H1 (cell line): ENCODE data around the gene GALNT18. TPM values are rescaled to one million over a fixed set of nuclear protein-coding genes. Genes with fewer than 3 reads are reported as not detected.

Experiments used
- CTCF ChIA-PET: fragments of 300-600 bp; sonication (Branson Sonifier 250); formaldehyde crosslinking; loops from one replicate; lab custom pipeline; 2021; ENCODE audit not compliant: partially characterized antibody; lab: Charles Lee
- POLR2A ChIA-PET: fragments of 300-600 bp; sonication (Branson Sonifier 250); formaldehyde crosslinking; loops from one replicate; lab custom pipeline; 2021; ENCODE audit warnings: inconsistent platforms; ENCODE audit not compliant: partially characterized antibody; lab: Charles Lee
- DNase-seq, 2 experiments: peaks; one replicate each; pipeline versions ENCODE4 v3.0.0 to v3.0.0-alpha.2; 2010 to 2022; ENCODE audit warnings: low spot score in 2 of 2, low read depth in 1 of 2, mixed read lengths in 1 of 2
- FAIRE-seq: peaks from 2 replicates; lab custom pipeline; 2011; peaks lifted over from hg19 to GRCh38; lab: Jason Lieb, UNC
- H2AFZ ChIP-seq: 2 replicates; pipeline ENCODE4 v1.8.1; 2012; ENCODE audit warnings: low read length, inconsistent platforms
- H2AK5ac ChIP-seq: 2 replicates; pipeline ENCODE4 v1.6.1; 2013; ENCODE audit warnings: low read depth, low read length
- H2BK120ac ChIP-seq: replicated peaks from 2 replicates; pipeline ENCODE3; 2013; ENCODE audit warnings: low read depth, low read length, inconsistent platforms
- H2BK12ac ChIP-seq: 2 replicates; pipeline ENCODE4 v1.6.1; 2013; ENCODE audit warnings: low read depth, low read length
- H2BK15ac ChIP-seq: 2 replicates; pipeline ENCODE4 v1.6.1; 2013; ENCODE audit warnings: low read length
- H2BK20ac ChIP-seq: 2 replicates; pipeline ENCODE4 v1.6.1; 2013; ENCODE audit warnings: low read length
- H2BK5ac ChIP-seq: 2 replicates; pipeline ENCODE4 v1.6.1; 2013; ENCODE audit warnings: low read depth, low read length
- H3K14ac ChIP-seq: 2 replicates; pipeline ENCODE4 v1.6.1; 2013; ENCODE audit warnings: inconsistent platforms; ENCODE audit not compliant: insufficient read length
- H3K18ac ChIP-seq: 2 replicates; pipeline ENCODE4 v1.6.1; 2013; ENCODE audit warnings: low read length; ENCODE audit errors: extremely low read depth
- H3K23ac ChIP-seq: 2 replicates; pipeline ENCODE4 v1.6.1; 2013; ENCODE audit warnings: inconsistent platforms; ENCODE audit not compliant: insufficient read length
- H3K23me2 ChIP-seq: 2 replicates; pipeline ENCODE4 v1.6.1; 2013; ENCODE audit warnings: low read depth, low read length
- H3K27ac ChIP-seq: 2 replicates; pipeline ENCODE4 v1.6.1; 2011; ENCODE audit warnings: low read depth, low read length, inconsistent platforms
- H3K27me3 ChIP-seq, 4 experiments: replicated peaks in 1 of 4; 1 replicate in 1 of 4; 2 replicates in 3 of 4; pipeline versions ENCODE4 v1.6.1 to v1.8.1; 2011 to 2013; ENCODE audit warnings: low read length in 3 of 4, mild to moderate bottlenecking in 3 of 4, inconsistent platforms in 2 of 4, mixed read lengths in 2 of 4, moderate library complexity in 1 of 4; ENCODE audit not compliant: control insufficient read depth in 3 of 4, insufficient read depth in 3 of 4; ENCODE audit errors: extremely low read depth in 1 of 4
- H3K36me3 ChIP-seq, 4 experiments: 2 replicates each; pipeline versions ENCODE4 v1.6.1 to v1.8.1; 2011 to 2013; ENCODE audit warnings: mild to moderate bottlenecking in 4 of 4, low read length in 3 of 4, moderate library complexity in 2 of 4, control low read depth in 1 of 4, inconsistent platforms in 1 of 4; ENCODE audit not compliant: insufficient read depth in 4 of 4, control insufficient read depth in 2 of 4
- H3K4ac ChIP-seq: replicated peaks from 2 replicates; pipeline ENCODE3; 2013; ENCODE audit warnings: low read length, low read depth, mixed read lengths, inconsistent platforms; ENCODE audit not compliant: insufficient read length
- H3K4me1 ChIP-seq, 4 experiments: replicated peaks in 1 of 4; 1 replicate in 1 of 4; 2 replicates in 3 of 4; pipeline versions ENCODE4 v1.6.1 to v1.8.1; 2011 to 2013; ENCODE audit warnings: low read length in 3 of 4, inconsistent platforms in 2 of 4, mixed read lengths in 1 of 4; ENCODE audit not compliant: insufficient read depth in 4 of 4, control insufficient read depth in 3 of 4
- H3K4me2 ChIP-seq, 2 experiments: 2 replicates each; pipeline versions ENCODE4 v1.6.1 to v1.8.1; 2011 to 2013; ENCODE audit warnings: low read depth in 2 of 2, low read length in 2 of 2, control low read depth in 1 of 2, inconsistent platforms in 1 of 2, mild to moderate bottlenecking in 1 of 2; ENCODE audit not compliant: insufficient read depth in 1 of 2
- H3K4me3 ChIP-seq, 4 experiments: fragments of 200-600, 300-600 bp in 1 of 4; sonication (generic), shearing (Covaris generic), sonication (Bioruptor Twin) in 1 of 4; 2 replicates each; pipeline versions ENCODE4 v1.5.1 to v1.8.1; 2011 to 2016; ENCODE audit warnings: low read length in 4 of 4, low read depth in 3 of 4, control low read depth in 2 of 4, inconsistent platforms in 2 of 4, mild to moderate bottlenecking in 2 of 4, mixed read lengths in 1 of 4, moderate library complexity in 1 of 4; ENCODE audit not compliant: insufficient read depth in 2 of 4; ENCODE audit errors: extremely low read depth in 1 of 4
- H3K56ac ChIP-seq: replicated peaks from 2 replicates; pipeline ENCODE3; 2013; ENCODE audit warnings: low read depth, mild to moderate bottlenecking, mixed read lengths, low read length, inconsistent platforms; ENCODE audit not compliant: insufficient read length
- H3K79me1 ChIP-seq: 2 replicates; pipeline ENCODE4 v1.6.1; 2013; ENCODE audit warnings: low read depth, low read length, control low read depth
- H3K79me2 ChIP-seq, 2 experiments: 2 replicates each; pipeline versions ENCODE4 v1.6.1 to v1.8.1; 2012 to 2013; ENCODE audit warnings: low read length in 2 of 2, mild to moderate bottlenecking in 2 of 2, inconsistent platforms in 1 of 2; ENCODE audit not compliant: insufficient read depth in 2 of 2, control insufficient read depth in 1 of 2
- H3K9ac ChIP-seq, 4 experiments: replicated peaks in 1 of 4; 1 replicate in 1 of 4; 2 replicates in 3 of 4; pipeline versions ENCODE4 v1.6.1 to v1.8.1; 2011 to 2013; ENCODE audit warnings: low read depth in 3 of 4, low read length in 3 of 4, control low read depth in 2 of 4, mild to moderate bottlenecking in 2 of 4, moderate library complexity in 2 of 4, inconsistent platforms in 1 of 4; ENCODE audit errors: extremely low read depth in 1 of 4
- H3K9me3 ChIP-seq, 2 experiments: 2 replicates each; pipeline versions ENCODE4 v1.6.1 to v1.8.1; 2012 to 2013; ENCODE audit warnings: mild to moderate bottlenecking in 2 of 2, moderate library complexity in 2 of 2, control low read depth in 1 of 2, inconsistent platforms in 1 of 2, low read depth in 1 of 2, low read length in 1 of 2, mixed read lengths in 1 of 2; ENCODE audit not compliant: insufficient read depth in 2 of 2
- H4K20me1 ChIP-seq, 2 experiments: replicated peaks in 1 of 2; 2 replicates each; pipeline versions ENCODE3 to v1.8.1; 2011 to 2013; ENCODE audit warnings: inconsistent platforms in 2 of 2, low read length in 2 of 2, mild to moderate bottlenecking in 1 of 2; ENCODE audit not compliant: insufficient read depth in 2 of 2, control insufficient read depth in 1 of 2
- H4K5ac ChIP-seq: 2 replicates; pipeline ENCODE4 v1.6.1; 2013; ENCODE audit warnings: low read length, low read depth, mixed read lengths, inconsistent platforms; ENCODE audit not compliant: insufficient read length
- H4K8ac ChIP-seq: 2 replicates; pipeline ENCODE4 v1.8.0; 2013; ENCODE audit warnings: mild to moderate bottlenecking, moderate library complexity, low read length, inconsistent platforms; ENCODE audit not compliant: insufficient read depth; ENCODE audit errors: extremely low read depth
- H4K91ac ChIP-seq: replicated peaks from 2 replicates; pipeline ENCODE3; 2013; ENCODE audit warnings: low read length, mixed read lengths, inconsistent platforms; ENCODE audit not compliant: insufficient read length
- KDM4A ChIP-seq: IDR thresholded peaks from one replicate; pipeline ENCODE4 v1.7.1; 2012; ENCODE audit warnings: low read depth, mild to moderate bottlenecking, moderate library complexity, low read length, inconsistent platforms; ENCODE audit not compliant: severe bottlenecking
- RXRA ChIP-seq: IDR thresholded peaks from 2 replicates; pipeline ENCODE4 v1.6.1; 2011; ENCODE audit warnings: low read depth, mild to moderate bottlenecking, low read length, moderate library complexity; ENCODE audit not compliant: insufficient read depth
- SIN3A ChIP-seq, 2 experiments: IDR thresholded peaks in 1 of 2; conservative IDR thresholded peaks in 1 of 2; 2 replicates each; pipeline ENCODE4 v1.6.1; 2011 to 2012; ENCODE audit warnings: low read length in 2 of 2, improper control_type of control experiment in 1 of 2, low read depth in 1 of 2, mild to moderate bottlenecking in 1 of 2
- SIX5 ChIP-seq: IDR thresholded peaks from 2 replicates; pipeline ENCODE4 v1.6.1; 2011; ENCODE audit warnings: mild to moderate bottlenecking, low read depth, low read length
- USF2 ChIP-seq: IDR thresholded peaks from 2 replicates; pipeline ENCODE4 v1.6.1; 2011; ENCODE audit warnings: low read length, improper control_type of control experiment
- WGBS, 2 experiments: shearing (Covaris generic) in 1 of 2; methylation state at CpG; one replicate each; pipeline versions ENCODE4 v1.1.6 to v1.1.7; 2013 to 2015; ENCODE audit warnings: low lambda C conversion rate in 2 of 2, mixed read lengths in 2 of 2, inconsistent platforms in 1 of 2, low coverage in 1 of 2, missing lambda C conversion rate in 1 of 2; ENCODE audit not compliant: insufficient replicate concordance in 2 of 2, insufficient coverage in 1 of 2, insufficient read length in 1 of 2; ENCODE audit errors: extremely low coverage in 1 of 2, missing lambda C conversion rate in 1 of 2; 5-methylcytosine and 5-hydroxymethylcytosine counted together
- polyA plus RNA-seq, 7 experiments: library from polyadenylated mRNA; depleted of rRNA in 3 of 7; stranded (reverse) in 5 of 7; unstranded in 2 of 7; fragments of >200 nt in 5 of 7; fragments of 200-250 nt in 2 of 7; gene quantifications; 1 replicate in 5 of 7; 2 replicates in 1 of 7; 4 replicates in 1 of 7; pipeline versions ENCODE4 v1.2.1 to v1.2.3, GENCODE V29; 2011 to 2013; ENCODE audit warnings: missing spikeins in 2 of 7, mixed read lengths in 2 of 7
- total RNA-seq: library from RNA; stranded (reverse); fragmentation: NEBNext Ultra II Directional; extraction: Animal tissue kit (Norgen Biotek cat#: 25700); gene quantifications from 2 replicates; pipeline ENCODE4 v1.2.1, GENCODE V29; 2021

Gene GALNT18
- total and polyA plus RNA-seq, 2 of the 8 experiments (the other 6 are each of a cell fraction or from before 2014, with no cell fraction given), result 6.0 to 9.4 TPM

- WGBS, 2 experiments, result 9% methylated on average over 9 of the region's 12 CpGs; no CpG with 5 or more reads in 1 of the 2 experiments
These were observed 518 bp upstream of the GALNT18 start for GRCh38 chr11:11622340-11622706.

More at GRCh38 chr11:11622340-11622706, 518 bp upstream of the GALNT18 start:
- Histone ChIP-seq H3K27ac (no peak overlapping the region), H3K36me3 (no peaks in the 10 kb centered on the region), H3K9me3 (no peaks in the 10 kb centered on the region), H3K56ac (no peak overlapping the region), H3K79me2 (0 out of 4 replicates have a peak, but pooled peaks cover 0 to 3% of the 10 kb centered on the region in 2 experiments), H2BK15ac (no peak overlapping the region), H3K4ac (no peak overlapping the region), H2BK12ac (no peak overlapping the region), H4K20me1 (peaks cover 0 to 8% of the 10 kb centered on the region in 2 experiments), H2BK20ac (no peak overlapping the region), H3K23me2 (peaks cover 16% of the 10 kb centered on the region), H3K9ac (no peak overlapping the region; a peak in 1 of 7 replicates), H2AFZ (peak overlapping the region; percentile 71; the same call in 1 of the 2 replicates), H3K27me3 (peaks cover 5 to 31% (median 24%) of the 10 kb centered on the region in 4 experiments), H4K8ac (peak overlapping the region; percentile 85), H3K4me2 (peak overlapping the region; percentile 64 to 95), H3K4me1 (peaks cover 6 to 14% (median 8%) of the 10 kb centered on the region in 4 experiments; a peak in 6 of 7 replicates), H3K79me1 (no peaks in the 10 kb centered on the region), H3K4me3 (peak overlapping the region in 3 of 4 experiments; percentile 13 to 70 (median 34); a peak in 5 of 8 replicates), H3K23ac (no peak overlapping the region), H2BK120ac (no peak overlapping the region), H4K91ac (peak overlapping the region; percentile 56), H3K14ac (no peak overlapping the region), H4K5ac (no peak overlapping the region), H2AK5ac (no peak overlapping the region), H2BK5ac (no peak overlapping the region), H3K18ac (no peak overlapping the region)
- DNase-seq (no peak), FAIRE-seq (no peak)
- no peak for TF ChIP-seq USF2
- no peak for TF ChIP-seq SIX5
- TF ChIP-seq SIN3A (conservative IDR thresholded peaks at IDR 0.05 in 1 of 2, IDR thresholded peaks at IDR 0.05 in 1 of 2; ENCODE audit: low read depth in 1 of 2, low read length in 2 of 2), result no peak
- TF ChIP-seq KDM4A, result peak; percentile 14
- no peak for TF ChIP-seq RXRA
- ChIA-PET CTCF (interaction anchor here (0.6 to 5.4 kb wide), 15 partner anchors 9 to 378 kb away, joined by 3 to 40 read pairs (median 4); no protein-coding TSS in a partner anchor), POLR2A (interaction anchor here (0.8 to 1.4 kb wide), 2 partner anchors 10 to 219 kb away, joined by 3 to 4 read pairs; partner anchors contain the start of gene USP47)
